A549 (cell line): ENCODE measurements around the gene LMO1.

Experiments used
- CEBPB ChIP-seq, 2 experiments: fragments of >200 bp in 1 of 2; sonication (Bioruptor Twin) in 1 of 2; formaldehyde crosslinking in 1 of 2; IDR thresholded peaks; 2 replicates each; pipeline ENCODE4 v1.6.1; 2012 to 2016
- REST ChIP-seq: fragments of 200-600 bp; sonication (generic); IDR thresholded peaks from 2 replicates; pipeline ENCODE4 v1.6.1; 2016; ENCODE audit warnings: antibody characterized with exemption, mild to moderate bottlenecking, moderate library complexity

GRCh38 chr11:8229299-8230177 lies 34.1 kb downstream of the LMO1 start:
- no peak for TF ChIP-seq CEBPB (IDR thresholded peaks at IDR 0.05)
- no peak for TF ChIP-seq REST
